GM19043 (cell line): ENCODE measurements around the gene ITPRID2.
"Not testable (repeated sequence)": the region's sequence is repeated elsewhere in the genome, so short reads cannot be mapped to it uniquely, and the experiment has no call there.

ENCODE experiments used
- ATAC-seq: cut with Tn5 transposase; IDR thresholded peaks from one replicate; pipeline ENCODE4 v1.9.1; 2021; ENCODE audit warnings: low read depth; ENCODE audit not compliant: unreplicated experiment

Gene ITPRID2

DNA sequence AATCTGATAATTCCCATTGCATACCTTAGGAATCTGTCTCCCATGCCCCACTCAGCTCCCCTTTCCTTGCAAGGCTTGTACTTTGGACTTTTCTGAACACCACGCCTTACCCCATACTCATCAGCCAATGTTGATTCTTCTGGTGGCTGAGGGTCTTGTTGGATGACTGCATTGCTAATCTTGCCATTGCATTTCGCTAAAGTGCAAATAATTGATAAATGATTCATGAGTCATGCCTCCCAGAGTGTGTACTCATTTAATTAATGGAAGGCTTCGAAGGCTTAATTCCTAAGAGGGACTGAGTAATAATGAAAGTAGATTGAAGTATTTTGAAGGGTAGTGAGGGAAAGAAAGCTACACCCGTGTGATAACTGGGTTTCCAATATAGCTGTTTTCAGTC lies 66.1 kb downstream of the ITPRID2 start:
- no peak for ATAC-seq

DNA sequence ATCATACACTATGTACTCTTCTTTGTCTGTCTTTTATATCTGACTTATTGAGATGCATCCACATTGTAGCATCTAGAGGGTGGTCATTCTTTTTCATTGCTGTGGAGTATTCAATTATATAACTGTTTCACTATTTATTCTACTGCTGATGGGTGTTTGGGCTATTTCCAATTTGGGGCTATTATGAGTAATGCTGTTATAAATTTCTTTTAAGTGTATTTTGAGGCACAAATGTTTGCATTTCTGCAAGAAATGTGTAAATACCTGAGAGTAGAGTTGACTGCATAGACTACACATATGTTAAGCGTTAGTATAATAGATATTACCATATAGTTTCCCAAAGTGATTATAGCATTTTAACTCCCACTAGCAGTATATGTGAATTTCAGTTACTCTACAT lies 67.2 kb downstream of the ITPRID2 start:
- no peak for ATAC-seq

DNA sequence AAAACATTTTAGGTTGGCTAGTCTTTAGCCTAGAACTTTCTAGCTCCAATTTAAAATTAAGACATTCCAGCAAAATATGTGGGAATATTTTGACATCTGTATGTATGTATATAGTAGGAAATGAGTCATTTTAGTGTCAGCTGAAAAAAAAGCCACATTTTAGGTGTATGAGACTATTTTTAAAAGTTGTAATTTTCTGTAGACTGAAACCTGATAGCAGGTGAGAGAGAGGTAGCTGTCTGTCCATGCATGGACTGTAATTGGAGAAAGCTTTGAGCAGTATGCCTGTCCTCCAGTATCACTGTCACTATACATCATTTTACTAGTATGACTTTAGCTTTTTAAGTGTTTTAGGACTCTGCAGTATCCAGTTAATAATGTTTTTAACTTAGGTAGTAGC lies 68.0 kb downstream of the ITPRID2 start:
- no peak for ATAC-seq

DNA sequence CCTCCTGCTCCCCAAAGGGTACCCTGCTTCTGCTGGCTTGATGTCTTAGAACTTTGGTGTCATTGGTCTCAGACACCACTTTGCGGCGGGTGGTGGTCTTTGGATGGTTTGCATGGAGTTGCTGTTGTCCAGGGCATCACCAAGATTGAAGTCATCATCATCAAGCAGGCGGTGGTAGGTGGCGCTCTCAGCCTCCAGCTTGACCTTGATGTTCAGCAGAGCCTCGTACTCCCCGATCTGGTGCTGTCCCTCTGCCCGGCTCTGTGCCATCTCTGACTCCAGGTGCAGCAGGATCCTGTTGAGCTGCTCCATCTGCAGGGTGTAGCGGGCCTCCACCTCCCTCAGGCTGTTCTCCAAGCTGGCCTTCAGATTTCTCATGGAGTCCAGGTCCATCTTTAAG lies 69.6 kb downstream of the ITPRID2 start:
- ATAC-seq: not testable (repeated sequence)

DNA sequence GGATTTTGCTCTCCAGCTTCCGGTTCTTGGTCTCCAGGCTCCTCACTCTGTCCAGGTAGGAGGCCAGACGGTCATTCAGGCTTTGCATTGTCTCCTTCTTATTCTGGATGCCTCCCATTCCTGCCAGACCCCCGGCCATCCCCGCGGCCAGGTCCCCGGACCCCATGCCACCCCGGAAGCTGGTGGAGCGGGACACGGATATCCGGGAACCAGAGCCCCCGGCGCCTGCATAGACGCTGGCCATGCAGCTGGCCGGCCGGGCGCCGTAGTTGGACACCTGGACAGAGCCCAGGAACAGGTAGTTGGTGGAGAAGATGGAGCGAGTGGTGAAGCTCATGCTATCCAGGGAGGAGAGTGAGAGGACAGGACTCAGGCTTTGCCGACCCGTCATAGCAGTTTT lies 70.6 kb downstream of the ITPRID2 start:
- ATAC-seq: no peak

DNA sequence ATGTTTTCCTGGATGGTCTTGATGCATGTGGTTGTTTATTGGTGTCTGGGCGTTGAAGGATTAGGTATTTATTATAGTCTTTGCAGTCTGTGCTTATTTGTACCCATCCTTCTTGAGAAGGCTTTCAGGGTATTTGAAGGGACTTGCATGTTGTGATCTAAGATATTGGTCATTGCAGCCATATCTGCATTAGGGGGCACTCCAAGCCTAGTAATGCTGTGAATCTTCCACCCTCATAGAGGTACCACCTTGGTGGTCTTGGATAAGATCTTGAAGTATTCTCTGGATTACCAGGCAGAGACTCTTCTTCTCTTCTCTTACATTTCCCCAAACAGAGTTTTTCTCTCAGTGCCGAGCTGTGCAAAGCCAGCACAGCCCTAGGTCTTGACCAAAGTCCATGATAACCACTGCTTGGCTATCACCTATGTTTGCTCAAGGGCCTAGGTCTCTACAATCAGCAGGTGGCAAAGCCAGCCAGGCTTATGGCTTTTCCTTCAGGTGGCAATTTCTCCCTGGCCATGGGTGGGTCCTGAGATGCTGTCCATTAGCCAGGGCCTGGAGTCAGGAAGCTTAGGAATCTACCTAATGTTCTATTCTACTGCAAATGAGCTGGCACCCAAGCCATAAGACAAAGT lies 78.7 kb downstream of the ITPRID2 start:
- no peak for ATAC-seq

DNA sequence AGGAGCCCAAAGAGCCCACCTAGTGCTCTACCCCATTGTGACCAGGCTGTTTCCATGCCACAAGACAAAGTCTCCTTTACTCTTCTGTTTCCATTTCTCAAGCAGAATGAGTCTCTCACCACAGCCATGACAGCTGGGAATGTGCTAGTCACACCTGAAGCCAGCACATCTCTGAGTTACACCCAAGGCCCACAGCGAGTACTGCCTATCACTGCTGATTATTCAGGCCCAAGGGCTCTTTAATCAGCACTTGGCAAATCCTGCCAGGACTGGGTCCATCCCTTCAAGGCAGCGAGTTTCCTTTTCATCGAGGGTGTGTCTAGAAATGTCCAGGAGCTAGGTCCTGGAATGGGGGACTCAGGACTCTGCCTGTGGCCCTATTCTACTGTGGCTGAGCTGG lies 79.5 kb downstream of the ITPRID2 start:
- ATAC-seq: no peak

DNA sequence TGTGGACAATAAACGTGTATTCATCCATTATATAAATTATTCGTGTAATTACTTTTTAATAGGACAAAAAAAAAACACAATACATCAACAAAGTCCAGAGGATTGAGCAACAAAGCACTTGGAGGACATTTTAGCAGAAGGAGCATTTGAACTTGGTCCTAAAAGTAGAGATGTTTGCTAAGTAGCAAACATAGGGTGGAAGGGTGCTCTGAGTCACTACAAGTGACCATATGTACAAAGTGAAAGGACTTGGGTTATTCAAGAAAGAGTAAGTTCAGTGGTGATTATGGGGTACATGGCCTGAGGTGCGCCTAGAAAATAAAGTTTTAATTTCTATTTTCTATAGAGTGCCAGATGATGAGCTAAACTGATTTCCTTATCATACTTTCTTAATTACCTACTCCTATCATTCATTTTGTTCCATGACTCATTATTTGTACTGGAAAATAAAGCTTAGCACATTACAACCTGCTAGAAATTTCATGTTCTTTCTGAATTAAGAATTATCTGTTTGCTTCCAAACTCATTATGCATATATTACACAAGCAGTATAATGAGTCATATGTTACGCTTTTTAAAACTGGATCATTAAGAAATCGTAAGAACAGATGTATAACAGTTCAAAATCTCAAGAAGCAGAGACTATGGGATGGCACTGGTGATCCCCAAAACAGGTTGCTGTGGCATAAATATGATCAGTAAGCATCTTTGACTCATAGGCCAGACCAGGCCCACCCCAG lies 81.1 kb downstream of the ITPRID2 start:
- no peak for ATAC-seq

DNA sequence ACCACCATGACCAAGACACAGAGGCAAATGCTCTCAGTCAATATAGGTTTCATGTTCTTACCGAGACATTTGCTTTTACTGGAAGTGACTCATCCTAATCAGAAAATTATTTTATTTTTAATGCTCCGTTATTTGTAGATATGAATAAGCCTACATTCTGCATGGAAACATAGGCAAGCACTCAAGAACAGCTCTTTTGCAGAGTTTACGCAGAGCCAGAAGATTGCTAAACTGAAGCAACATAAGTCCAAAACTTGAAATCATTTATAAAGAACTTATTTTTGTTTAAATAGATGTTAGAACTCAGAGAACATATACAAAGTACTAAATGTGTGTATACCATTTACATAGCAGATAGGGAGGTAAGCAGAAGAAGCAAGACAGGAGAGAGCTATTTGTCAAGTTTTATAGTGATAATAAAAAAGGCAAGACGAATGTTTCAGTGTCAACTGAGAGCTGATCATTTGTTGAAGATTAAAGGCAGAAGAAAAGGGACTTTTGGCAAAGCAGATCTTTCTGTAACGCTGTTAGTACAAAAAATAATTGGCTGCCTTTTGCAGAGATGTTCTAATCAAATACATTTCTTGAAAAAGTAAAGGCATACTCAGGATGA lies 81.7 kb downstream of the ITPRID2 start:
- no peak for ATAC-seq

DNA sequence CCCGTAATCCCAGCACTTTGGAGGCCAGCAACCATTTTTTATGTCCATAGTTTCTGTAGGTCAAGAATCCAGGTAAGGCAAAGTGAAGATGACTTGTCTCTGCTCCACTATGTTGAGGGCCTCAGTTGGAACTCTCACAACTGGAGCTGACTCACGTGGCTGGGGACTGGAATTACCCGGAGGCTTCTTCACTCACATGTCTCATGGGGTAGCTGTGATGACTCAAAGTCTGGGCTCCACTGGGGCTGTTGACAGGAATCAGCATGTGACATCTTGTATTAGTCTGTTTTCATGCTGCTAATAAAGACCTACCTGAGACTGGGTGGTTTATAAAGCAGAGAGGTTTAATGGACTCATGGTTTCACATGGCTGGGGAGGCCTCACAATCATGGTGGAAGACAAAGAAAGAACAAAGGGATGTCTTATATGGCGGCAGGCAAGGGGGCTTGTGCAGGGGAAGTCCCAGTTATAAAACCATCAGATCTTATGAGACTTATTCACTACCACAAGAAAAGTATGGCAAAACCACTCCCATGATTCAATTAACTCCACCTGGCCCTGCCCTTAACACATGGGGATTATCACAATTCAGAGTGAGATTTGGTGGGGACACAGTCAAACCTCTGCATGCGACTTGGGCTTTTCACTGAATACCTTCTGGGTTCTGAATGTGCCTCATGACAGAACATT lies 86.3 kb downstream of the ITPRID2 start:
- ATAC-seq: no peak

DNA sequence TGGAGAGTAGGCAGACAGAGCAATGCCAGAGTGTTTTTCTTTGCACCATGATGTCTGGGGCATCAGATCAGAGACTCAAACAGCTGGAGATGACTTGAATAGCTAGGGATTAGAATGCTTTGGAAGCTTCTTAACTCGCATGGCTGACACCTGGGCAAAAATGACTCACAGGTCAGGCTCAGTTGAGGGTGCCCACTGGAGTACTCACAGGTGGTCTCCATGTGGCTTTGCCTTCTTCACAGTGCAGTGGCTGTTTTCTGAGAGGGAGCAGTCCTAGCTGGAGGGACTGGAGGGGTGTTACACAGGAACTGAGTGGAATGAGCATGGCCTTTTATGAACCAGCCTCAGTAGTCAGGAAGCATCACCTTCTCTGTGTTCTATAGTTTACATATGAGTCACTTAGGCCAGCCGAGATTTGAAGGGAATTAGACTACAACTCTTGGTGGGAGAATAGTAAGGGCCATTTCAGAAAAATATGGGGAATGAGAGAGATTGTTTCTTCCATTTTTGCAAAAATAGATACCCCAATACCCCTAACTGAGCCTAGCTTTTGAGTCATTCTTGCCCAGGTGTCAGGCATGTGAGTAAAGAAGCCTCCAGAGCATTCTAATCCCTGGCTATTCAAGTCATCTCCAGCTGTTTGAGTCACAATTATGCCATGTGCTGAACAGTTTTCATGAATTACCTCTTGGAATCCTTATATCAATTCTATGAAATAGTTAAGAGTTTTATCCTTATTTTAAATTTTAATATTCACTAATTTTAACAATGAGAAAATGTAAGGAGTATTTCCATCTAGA lies 87.0 kb downstream of the ITPRID2 start:
- ATAC-seq: no peak
